Measurements from ENCODE around the gene ZWILCH.

The ZWILCH gene

DNA sequence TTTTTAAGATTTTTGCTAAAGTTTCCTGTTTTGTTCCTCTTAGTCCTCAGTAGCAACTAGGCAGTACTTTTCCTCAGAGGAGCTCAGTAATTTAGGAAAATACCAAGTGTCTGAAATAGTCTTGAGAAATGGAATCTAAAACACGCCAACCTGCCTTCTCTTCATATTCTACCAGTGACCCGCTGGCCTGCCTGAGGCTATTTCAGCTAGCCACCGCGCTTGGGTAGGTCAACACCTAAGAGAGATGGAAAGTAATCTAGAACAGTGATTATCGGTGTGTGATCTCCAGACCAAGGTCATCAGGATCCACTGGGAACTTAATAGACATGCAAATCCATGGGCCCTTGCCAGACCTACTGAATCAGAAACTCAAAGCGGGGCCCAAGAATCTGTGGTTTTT, 53.1 kb downstream of the ZWILCH start:
- no peak for DNase-seq

DNA sequence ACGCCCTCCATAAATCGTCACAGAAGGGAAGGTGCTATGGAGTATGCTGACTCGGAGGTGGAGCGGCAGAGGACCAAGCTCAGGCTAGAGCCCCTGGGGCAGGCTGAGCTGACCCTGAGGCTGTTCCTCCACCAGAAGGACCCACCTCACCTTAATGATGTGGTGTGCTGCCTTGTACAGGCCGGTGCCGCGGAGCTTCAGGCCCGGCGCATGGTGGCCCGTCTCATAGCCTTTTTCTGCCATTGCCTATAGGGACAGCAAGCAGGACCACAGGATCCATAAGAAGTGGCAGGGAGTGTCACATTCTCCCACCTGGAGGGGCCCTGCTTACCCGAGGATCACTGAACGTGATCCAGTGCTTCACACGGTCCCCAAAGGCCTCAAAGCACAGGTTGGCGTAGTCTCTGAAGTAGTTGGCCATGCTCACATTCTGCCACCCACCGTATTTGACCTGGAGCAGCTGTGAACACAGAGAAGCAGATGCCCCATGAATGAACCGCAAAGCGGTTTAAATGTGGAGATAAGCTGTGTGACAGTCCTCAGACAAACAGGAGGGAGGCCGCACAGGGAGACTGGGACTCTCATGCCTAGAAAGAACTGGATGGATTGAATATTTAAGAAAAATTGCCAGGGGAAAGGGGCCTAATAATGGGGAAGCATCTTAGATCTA, 55.9 kb downstream of the ZWILCH start:
- DNase-seq, result no peak

DNA sequence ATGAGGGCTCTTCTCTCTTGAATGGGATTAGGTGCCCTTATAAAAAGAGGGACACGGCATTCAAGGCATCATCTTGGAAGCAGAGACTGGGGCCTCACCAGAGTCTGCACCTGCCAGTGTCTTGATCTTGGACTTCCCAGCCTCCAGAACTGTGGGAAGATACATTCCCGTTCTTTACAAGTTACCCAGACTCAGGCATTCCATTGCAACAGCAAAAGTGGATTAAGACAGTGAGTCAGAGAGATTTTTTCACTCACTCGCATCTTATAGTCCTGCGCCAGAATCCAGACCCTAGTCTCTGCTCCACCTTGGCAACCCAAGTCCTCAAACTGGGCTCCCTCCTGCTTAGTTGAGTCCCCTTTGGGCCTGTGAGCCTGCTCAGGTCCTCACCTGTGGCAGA, 58.0 kb downstream of the ZWILCH start:
- DNase-seq, result no peak

DNA sequence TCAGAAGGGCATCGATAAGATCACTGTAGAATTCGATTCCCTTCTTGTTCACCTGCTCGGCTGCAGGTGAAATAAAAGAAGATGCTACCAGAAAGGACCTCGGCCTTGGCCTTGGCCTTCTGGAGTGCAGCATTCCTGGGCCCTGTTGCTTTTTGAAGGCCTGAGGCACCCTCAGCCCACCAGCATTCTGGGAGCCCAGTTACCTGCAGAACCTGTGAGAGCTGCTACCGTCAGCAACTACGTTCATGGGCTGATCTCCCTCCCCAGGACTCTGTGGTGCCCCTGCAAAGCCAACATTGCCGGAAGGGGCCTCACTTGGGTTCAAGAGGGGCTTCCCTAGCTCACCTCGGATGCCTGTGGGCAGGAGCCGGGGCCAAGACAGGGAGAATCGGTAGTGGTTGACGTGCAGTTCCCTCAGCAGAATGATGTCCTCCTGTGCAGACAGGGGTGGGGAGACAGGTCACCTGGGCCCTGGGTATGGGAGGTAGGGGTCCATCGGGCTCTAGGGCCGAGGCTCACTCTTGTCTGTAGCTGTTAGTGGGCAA, 58.5 kb downstream of the ZWILCH start:
- no peak for DNase-seq

GRCh38 chr15:66564136-66565041, 59.3 kb downstream of the ZWILCH start:
- DNase-seq, result no peak

- no peak for DNase-seq
These were observed 60.1 kb downstream of the ZWILCH start for GRCh38 chr15:66565141-66565641.

DNA sequence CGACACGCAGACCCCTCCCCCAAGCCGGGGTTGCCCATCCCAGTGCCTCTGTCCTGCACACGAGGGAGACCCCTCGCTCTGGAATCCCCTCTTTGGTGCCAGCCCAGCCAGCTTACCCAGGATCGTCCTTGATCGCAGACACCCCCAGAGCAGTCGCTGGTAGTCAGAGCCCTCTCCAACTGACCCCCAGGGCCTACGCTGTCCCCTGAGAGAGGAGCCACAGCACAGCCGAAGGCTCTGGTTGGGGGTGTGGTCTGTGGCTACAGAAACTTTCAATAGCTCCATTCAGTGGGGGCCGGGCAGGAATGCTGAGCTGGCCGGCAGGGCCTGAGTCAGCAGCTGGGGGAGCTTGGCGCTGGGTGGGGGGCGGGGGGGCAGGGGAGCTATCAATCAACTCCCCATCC, 60.6 kb downstream of the ZWILCH start, which contains the start of gene LCTL:
LCTL (minus strand) TSS at position 258 of the 404 bp plus-strand sequence. CDS start 633 bp downstream, outside the sequence.
- DNase-seq, result no peak

GRCh38 chr15:66566963-66567531, 61.9 kb downstream of the ZWILCH start:
- peak; percentile 45 to 64 for DNase-seq

DNA sequence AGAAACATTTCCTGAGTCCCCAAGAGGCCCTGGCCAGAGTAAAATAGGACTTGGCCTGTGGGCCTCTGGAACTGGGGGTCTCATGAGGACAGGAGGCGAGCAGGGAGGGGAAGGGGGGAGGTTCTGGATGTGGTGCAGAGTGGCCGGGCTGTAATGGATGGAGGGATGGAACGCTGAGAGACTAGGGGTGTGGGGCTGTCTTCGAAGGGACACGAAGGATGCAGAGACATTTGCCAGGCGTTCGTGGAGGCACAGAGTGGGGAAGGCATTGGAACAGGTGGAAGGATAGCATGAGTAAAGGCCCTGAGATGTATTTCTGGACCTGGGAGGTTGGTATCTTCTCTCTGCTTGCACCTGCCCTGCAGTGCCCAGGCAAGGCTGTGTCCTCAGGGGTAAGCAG, 62.8 kb downstream of the ZWILCH start:
- DNase-seq, result no peak

DNA sequence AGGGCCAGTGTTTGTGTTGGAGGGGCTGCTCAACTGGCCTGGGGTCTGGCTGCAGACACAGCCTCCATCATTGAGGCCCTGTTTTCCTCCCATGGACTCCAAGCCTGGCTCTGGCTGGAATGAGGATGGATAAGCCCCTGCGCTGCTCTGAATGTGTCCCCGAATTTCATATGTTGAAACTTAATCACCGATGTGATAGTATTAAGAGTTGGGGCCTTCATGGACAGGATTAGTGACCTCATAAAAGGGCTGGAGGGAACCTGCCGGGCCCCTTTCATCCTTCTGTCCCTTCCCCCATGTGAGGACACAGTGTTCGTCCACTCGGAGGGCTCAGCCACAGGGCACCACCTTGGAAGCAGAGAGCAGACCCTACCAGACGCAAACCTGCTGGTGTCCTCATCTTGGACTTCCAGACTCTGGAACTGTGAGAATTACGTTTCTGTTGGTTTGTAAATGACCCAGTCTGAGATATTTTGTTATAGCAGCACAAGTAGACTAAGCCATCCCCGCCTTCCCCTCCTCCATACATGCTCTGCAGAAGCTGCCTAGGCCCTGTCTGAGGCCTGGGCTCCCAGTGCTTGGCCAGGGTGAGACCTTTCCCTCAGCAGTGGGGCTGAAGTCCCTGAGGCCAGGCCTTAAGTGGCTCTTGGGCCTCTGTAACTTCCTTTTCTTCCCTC, 64.5 kb downstream of the ZWILCH start:
- no peak for DNase-seq

DNA sequence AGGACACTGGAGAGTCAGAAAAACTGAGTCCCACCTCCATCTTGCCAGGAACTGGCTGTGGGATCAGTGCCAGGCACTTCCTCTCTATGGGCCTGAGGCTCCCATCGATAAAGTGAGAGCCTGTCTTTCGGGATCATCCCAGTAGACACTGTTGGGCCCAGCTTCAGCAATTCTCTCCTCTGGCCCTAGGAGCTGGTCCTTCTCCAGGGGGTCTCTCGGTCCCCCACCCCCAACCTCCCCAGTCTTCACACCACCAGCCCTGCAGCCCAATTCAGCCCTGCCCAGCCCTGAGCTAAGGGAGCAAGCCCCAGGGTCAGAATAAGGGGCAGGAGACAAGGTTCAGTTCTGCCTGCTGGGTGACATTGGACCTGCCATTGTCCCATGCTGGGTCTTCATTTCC, 65.2 kb downstream of the ZWILCH start:
- DNase-seq, result no peak

DNA sequence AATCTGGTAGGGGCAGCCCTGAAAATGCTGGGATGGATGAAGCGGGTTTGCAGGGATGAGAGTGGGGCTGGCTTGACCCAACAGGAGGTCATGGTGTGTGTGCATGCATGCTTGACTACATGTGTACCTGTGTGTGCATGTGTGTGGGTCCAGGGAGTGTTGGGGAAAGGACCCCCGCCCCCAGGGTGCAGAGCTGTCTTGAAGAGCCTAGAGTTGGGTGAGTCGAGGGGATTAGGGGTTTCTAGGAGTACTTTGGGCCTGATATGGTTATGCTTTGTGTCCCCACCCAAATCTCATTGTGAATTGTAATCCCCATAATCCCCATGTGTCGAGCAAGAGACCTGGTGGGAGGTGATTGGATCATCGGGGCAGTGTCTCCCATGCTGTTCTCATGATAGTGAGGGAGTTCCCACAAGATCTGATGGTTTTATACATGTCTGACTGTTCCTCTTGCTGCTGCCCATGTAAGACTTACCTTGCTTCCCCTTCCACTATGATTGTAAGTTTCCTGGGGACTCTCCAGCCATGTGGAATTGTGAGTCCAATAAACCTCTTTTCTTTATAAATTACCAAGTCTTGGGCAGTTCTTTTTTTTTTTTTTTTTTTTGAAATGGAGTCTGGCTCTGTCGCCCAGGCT, 65.8 kb downstream of the ZWILCH start:
- no peak for DNase-seq

DNA sequence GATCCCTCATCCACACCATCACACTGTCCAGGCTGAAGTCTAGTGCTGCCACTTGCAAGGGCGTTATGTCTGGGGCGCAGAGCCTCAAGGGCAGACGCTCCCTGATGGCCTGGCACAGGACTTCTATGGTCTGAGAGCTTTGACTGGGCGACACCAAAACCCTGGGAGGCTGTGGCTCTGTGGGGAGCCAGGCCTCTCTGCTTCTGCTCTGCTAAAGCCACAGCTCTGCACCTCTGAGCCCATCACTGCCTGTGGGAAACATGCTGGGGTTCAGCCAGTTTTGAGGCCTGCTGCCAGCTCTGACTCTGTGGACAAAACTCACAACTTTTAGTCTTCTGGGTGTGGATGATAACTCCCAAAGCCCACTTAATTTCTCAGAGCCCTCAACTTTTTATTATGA, 67.0 kb downstream of the ZWILCH start:
- DNase-seq, result no peak

GRCh38 chr15:66573348-66573718, 68.2 kb downstream of the ZWILCH start:
- no peak for DNase-seq

DNA sequence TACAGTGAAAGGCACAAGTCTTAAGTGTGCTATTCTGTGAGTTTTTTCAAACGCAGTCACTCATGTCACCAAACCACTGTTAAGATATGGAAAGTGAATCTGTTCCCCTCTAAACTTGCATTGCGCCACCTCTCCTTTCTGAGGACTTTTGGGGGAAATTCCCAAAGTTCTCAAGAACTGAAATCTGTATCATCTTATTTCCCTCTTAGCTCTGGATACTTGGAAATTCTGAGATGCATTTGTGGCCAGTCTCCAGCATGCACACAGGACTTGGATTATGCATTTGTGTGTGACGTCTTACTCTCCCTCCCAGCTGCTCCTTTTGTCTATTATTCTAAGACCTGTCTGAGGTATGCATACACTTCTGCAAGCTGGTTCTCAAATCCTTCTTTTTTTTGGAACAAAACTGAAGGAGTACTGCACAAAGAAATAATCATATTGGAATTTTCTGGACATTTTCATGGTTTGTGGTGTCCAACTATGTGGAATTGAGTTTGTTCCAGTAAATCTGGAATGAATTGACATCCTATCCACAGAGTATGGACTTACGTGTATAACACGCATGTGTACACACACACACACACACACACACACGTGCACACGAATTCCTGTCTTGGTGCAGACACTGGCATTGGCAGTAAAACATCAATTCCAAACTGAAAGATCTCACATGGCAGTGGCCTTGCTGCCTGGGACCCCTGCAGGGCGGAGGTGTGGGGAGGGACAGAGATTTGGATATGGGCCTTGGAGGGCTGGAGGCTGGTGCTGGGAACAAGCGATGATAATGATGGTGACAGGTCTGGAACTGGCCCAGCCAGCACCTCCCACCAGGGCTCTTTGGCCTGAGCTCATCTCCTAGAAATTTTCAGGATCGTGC, 68.8 kb downstream of the ZWILCH start:
- DNase-seq, result no peak

GRCh38 chr15:66574596-66574950, 69.4 kb downstream of the ZWILCH start:
- DNase-seq, result no peak

DNA sequence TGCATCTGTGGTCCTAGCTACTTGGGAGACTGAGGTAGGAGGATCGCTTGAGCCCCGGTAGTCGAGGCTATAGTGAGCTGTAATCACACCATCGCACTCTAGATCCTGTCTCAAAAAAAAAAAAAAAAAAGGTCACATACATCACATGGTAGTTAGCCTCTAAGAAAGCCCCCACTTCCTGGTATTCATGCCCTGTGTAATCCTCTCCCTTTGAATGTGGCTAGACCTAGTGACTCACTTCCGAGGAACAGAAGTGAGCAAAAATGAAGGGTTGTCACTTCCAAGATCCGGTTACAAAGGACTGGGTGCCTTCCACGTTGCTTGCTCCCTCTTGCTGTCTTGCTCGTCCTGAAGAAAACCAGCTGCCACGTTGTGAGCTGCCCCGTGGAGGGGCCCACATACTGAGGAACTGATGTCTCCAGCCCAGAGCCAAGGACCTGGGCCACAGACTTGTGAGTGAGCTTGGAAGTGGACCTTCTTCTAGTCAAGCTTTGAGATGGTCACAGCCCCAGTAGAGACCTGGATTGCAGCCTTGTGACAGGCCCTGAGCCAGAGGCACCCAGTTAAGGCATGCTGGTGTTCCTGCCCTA, 73.3 kb downstream of the ZWILCH start:
- peak in 1 of 2 donors; percentile 13 for DNase-seq

DNA sequence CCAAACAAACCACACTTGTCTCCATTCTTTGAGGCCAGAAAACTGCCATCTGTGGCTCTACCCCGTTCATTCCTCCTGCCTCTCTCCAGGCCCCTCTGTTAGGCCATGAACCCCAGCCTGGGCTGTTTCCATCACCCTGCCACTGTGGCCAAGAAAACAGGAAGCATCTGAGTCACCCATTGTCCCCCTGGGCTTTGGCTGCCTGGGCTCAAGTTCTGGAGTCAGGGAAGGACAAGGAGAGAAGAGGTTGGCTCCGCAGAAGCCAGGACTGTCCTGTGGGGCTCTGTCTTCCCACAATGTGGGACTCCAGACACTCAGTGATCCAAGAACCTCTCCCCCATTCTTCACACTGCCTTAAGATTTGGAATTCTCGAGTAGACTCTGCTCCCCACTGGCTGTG, 75.5 kb downstream of the ZWILCH start:
- no peak for DNase-seq

GRCh38 chr15:66581972-66582537, 76.9 kb downstream of the ZWILCH start:
- no peak for DNase-seq

GRCh38 chr15:66586155-66586976, 81.2 kb downstream of the ZWILCH start:
- no peak for DNase-seq

Data from CD4-positive, alpha-beta T cell treated with Interleukin-4 for 1 hour (primary cell).